ENCODE measurements around the gene SLFN12L.
"Not testable (repeated sequence)": the region's sequence is repeated elsewhere in the genome, so short reads cannot be mapped to it uniquely, and the experiment has no call there.

SLFN12L gene

GRCh38 chr17:35493040-35493439, 44.4 kb downstream of the SLFN12L start:
- no peak for DNase-seq

- no peak for DNase-seq
Observed at GRCh38 chr17:35491417-35491816, 46.1 kb downstream of the SLFN12L start.

GRCh38 chr17:35489944-35490343, 47.5 kb downstream of the SLFN12L start:
- no peak for DNase-seq

GRCh38 chr17:35488991-35489390, 48.5 kb downstream of the SLFN12L start:
- DNase-seq: peak; percentile 22 to 47

GRCh38 chr17:35486920-35487732, 50.4 kb downstream of the SLFN12L start:
- DNase-seq: peak; percentile 87 to 93

- DNase-seq: no peak
Observed at GRCh38 chr17:35479271-35479670, 58.2 kb downstream of the SLFN12L start.

GRCh38 chr17:35477248-35477647, 60.2 kb downstream of the SLFN12L start:
- DNase-seq: no peak

GRCh38 chr17:35476283-35476820, 61.1 kb downstream of the SLFN12L start:
- DNase-seq: no peak

GRCh38 chr17:35468475-35468874, 69.0 kb downstream of the SLFN12L start:
- DNase-seq: no peak

- DNase-seq: no peak
Observed at GRCh38 chr17:35467824-35468223, 69.7 kb downstream of the SLFN12L start.

- no peak for DNase-seq
Observed at GRCh38 chr17:35460354-35460851, 77.1 kb downstream of the SLFN12L start.

- not testable (repeated sequence) for DNase-seq
Observed at GRCh38 chr17:35454035-35454434, 83.4 kb downstream of the SLFN12L start.

GRCh38 chr17:35453171-35453570, 84.3 kb downstream of the SLFN12L start:
- no peak for DNase-seq

GRCh38 chr17:35449371-35449931, 88.0 kb downstream of the SLFN12L start:
- DNase-seq: peak in 1 of 2 donors; percentile 15

GRCh38 chr17:35448899-35449227, 88.6 kb downstream of the SLFN12L start:
- peak in 1 of 2 donors; percentile 8 for DNase-seq

- peak; percentile 95 to 98 for DNase-seq
Observed at GRCh38 chr17:35448214-35448898, 89.1 kb downstream of the SLFN12L start, which contains the start of gene SLFN13. SLFN13 (minus strand) TSS chr17:35448766; CDS start chr17:35445680, 3,086 bp downstream.

GRCh38 chr17:35447499-35447898, 90.0 kb downstream of the SLFN12L start:
- DNase-seq: no peak

GRCh38 chr17:35438433-35438832, 99.0 kb downstream of the SLFN12L start:
- no peak for DNase-seq

GRCh38 chr17:35433075-35433894, 104.2 kb downstream of the SLFN12L start:
- peak; percentile 82 to 83 for DNase-seq

- DNase-seq: peak; percentile 84 to 85
Observed at GRCh38 chr17:35432176-35433074, 105.1 kb downstream of the SLFN12L start, which contains the start of gene SLFN12. SLFN12 (minus strand) TSS chr17:35432500; CDS start chr17:35423028, 9,472 bp downstream.

- no peak for DNase-seq
Observed at GRCh38 chr17:35429702-35430101, 107.8 kb downstream of the SLFN12L start.
